Left colon (tissue), 2 donors: ENCODE measurements around the gene SPARC. TPM values are rescaled to one million over a fixed set of nuclear protein-coding genes. Genes with fewer than 3 reads are reported as not detected.
"Not testable (repeated sequence)": the region's sequence is repeated elsewhere in the genome, so short reads cannot be mapped to it uniquely, and the experiment has no call there.

Experiments
- ATAC-seq: fragments of 200-7000 bp; cut with Tn5 transposase; one replicate; pipeline ENCODE4 v1.9.1; 2020; ENCODE audit warnings: mild to moderate bottlenecking, moderate library complexity
- DNase-seq, 2 donors: peaks; one replicate each; pipeline ENCODE4 v3.0.0-alpha.2; 2020
- intact Hi-C, 2 donors: fragments of 100-400 bp; cut with DNase I in 1 of 2; cut with micrococcal nuclease in 1 of 2; formaldehyde crosslinking; loops; one replicate each; pipeline versions ENCODE4 v1.11.2 to v1.14.0; 2022; cut with DNase I, micrococcal nuclease
- total RNA-seq, 2 donors: library from RNA; stranded (reverse); fragmentation: NEBNext Ultra II Directional; extraction: Animal tissue kit (Norgen Biotek cat#: 25700); gene quantifications; one replicate each; pipeline ENCODE4 v1.2.1, GENCODE V29; 2021
- donor health status: DM: no; HTN: no; CAD: no.
- donor health status: DM: yes; HTN: yes; CAD: no.

SPARC gene
- total RNA-seq, 2 donors from 2014 or later, result 91.3 to 178 TPM

- no peak for DNase-seq
- intact Hi-C loops, result no loop called here
- peak; percentile 25 for ATAC-seq
These were observed 20.9 kb upstream of the SPARC start for GRCh38 chr5:151707567-151707966.

DNA sequence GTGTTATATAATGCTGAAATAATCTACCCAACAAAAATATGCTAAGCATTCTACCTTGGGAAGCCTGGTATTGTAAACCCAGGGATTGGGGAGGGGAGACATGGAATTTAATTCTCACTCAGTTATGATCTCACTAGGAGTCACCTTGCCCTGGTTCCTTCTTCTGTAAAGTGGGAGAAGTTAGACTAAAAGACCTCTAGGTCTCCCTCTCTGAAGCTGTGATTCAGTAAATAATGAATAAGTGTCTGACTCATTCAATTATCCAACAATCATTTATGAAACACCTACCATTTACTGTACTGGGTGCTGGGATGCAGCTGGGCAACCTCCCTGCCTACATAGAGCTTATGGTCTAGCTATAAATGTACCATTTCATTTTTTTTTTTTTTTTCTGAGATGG, 20.2 kb upstream of the SPARC start:
- intact Hi-C loops, result no loop called here
- ATAC-seq (peak; percentile 15), DNase-seq (no peak)

- intact Hi-C loops, result no loop called here
- ATAC-seq, result no peak
- DNase-seq, result no peak
These were observed 17.1 kb upstream of the SPARC start for GRCh38 chr5:151703780-151704179.

GRCh38 chr5:151703227-151703626, 16.5 kb upstream of the SPARC start:
- ATAC-seq (no peak), DNase-seq (no peak)
- intact Hi-C loops, result no loop called here

DNA sequence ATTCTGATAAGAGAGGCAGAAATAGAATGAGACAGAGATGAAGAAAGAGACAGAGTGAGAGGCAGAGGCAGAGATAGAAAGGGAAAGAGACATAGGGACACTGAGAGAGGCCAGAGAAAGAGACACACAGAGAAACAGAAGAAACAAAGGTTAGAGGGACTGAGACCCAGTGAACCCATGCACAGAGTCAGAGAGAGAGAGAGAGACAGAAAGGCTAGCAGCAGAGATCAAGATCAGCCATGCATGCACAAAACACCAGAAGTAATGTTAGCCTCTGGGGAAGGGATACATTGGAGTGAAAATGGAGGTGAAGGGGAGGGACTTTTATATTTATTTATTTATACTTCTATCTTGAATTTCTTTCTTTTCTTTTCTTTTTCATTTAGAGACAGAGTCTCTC, 14.1 kb upstream of the SPARC start:
- DNase-seq, result no peak
- ATAC-seq, result no peak
- intact Hi-C loops, result no loop called here

- no peak for ATAC-seq
- intact Hi-C loops, result no loop called here
- no peak for DNase-seq
These were observed 13.6 kb upstream of the SPARC start for GRCh38 chr5:151700296-151700695.

GRCh38 chr5:151699071-151699901, 12.6 kb upstream of the SPARC start:
- DNase-seq (peak; percentile 39 to 48), ATAC-seq (peak; percentile 34)
- intact Hi-C loops, result no loop called here

DNA sequence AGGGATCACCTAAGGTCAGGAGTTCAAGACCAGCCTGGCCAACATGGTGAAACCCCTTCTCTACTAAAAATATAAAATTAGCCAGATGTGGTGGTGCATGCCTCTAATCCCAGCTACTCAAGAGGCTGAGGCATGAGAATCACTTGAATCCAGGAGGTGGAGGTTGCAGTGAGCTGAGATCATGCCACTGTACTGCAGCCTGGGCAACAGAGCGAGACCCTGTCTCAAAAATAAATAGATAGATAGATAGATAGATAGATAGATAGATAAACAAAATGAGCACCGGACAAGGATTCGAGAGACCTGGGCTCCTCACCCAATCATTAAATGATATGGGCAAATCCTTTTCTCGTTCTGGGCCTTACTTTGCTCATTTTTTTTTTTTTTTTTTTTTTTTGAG, 11.4 kb upstream of the SPARC start:
- DNase-seq, intact Hi-C loops, ATAC-seq: not testable (repeated sequence)

DNA sequence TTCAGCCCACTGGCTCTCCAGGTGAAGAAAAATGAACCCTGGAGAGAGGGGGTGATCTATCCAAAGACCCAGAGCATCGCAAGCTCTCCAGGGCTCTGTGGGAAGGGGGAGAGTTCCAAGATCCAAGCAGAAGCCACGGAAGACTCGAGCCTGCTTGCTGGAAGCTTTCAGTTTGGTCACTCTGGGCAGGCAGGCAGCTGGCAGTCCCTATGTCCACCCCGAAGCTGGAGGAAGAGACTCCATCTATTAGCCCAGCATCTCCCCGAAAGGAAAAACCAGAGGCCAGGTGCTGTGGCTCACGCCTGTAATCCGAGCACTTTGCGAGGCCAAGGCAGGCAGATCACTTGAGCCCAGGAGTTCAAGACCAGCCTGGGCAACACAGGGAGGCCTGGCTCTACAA, 10.7 kb upstream of the SPARC start:
- ATAC-seq (no peak), DNase-seq (no peak)
- intact Hi-C loops, result no loop called here

DNA sequence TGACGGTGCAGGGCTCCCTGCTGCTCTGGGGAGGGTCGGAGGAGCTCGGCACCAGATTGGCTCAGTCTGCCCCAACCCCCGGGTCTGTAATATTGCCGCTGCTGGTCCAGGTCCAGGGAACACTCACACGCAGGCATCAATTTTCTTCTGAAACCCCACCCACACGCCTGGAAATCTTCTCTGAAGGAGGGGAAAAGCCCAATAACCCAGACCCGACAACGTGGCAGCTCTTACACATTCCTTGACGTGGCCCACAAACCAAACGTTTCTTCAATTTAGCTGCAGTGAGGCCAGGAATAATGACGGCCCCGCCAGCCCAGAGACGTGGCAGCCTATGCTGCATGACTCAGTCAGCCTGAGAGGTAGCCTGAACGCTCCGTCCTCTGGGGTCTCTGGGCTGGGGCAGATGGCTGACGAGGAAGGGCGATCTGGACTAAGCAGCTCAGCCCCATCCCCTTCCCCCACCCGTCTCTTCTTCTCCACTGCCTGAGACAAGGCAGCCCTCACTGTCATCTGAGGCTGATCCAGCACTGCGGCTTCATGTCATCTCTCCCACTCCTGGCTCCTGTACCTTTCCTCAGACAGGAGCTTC, 9.9 kb upstream of the SPARC start:
- ATAC-seq (no peak), DNase-seq (peak; percentile 25 to 42)
- intact Hi-C loops, result no loop called here

GRCh38 chr5:151695464-151695863, 8.7 kb upstream of the SPARC start:
- intact Hi-C loops, result no loop called here
- no peak for ATAC-seq
- no peak for DNase-seq

DNA sequence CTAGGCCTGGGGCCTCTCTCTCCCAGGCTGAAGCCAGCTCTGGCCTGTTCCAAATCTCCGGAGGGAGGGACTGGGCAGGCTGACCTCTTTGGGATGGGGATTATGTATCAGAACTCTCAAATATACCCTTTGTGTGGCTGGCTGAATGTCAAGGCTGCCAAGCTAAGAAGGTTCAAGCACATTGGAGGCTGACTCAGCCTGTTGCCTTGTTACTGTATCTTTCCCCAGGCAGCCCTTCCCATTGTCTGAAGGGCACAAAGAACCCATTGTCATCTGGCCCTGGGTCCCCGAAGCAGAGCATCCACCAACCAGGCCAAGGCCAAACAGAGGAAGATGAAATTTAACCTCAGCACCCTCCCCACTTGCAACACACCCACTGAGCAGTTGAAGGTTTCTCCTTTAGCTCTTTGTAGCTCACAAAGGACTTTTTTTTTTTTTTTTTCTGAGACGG, 7.3 kb upstream of the SPARC start:
- intact Hi-C loops, result no loop called here
- no peak for ATAC-seq
- DNase-seq, result no peak

- DNase-seq (no peak), ATAC-seq (no peak)
- intact Hi-C loops, result no loop called here
These were observed 5.6 kb upstream of the SPARC start for GRCh38 chr5:151692312-151692711.

GRCh38 chr5:151691706-151692105, 5.0 kb upstream of the SPARC start:
- intact Hi-C loops, result no loop called here
- ATAC-seq (no peak), DNase-seq (no peak)

- ATAC-seq, intact Hi-C loops, DNase-seq: not testable (repeated sequence)
These were observed 2.9 kb upstream of the SPARC start for GRCh38 chr5:151689591-151689990.

DNA sequence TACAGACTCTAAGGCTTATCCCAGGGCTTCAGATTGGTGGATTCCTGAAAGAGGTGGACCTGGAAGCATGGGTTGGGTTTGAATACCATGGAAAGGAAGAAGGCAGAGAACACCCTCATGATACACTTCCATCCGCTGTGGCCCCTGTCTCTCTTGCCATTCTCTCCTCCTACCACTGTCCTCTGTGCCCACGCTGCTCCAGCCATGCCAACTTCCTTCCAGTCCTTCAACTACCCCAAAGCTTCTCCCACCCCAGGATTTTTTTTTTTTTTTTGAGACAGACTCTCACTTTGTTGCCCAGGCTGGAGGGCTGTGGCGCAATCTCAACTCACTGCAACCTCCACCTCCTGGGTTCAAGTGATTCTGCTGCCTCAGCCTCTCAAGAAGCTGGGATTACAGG, 1.7 kb upstream of the SPARC start:
- DNase-seq (no peak), ATAC-seq (no peak)
- intact Hi-C loops, result no loop called here

- DNase-seq (no peak), ATAC-seq (no peak)
- intact Hi-C loops, result no loop called here
These were observed 704 bp downstream of the SPARC start for GRCh38 chr5:151685749-151686673.

GRCh38 chr5:151684690-151685361, 1.9 kb downstream of the SPARC start:
- no peak for ATAC-seq
- DNase-seq, result no peak
- intact Hi-C loops, result no loop called here

- intact Hi-C loops, result no loop called here
- no peak for DNase-seq
- no peak for ATAC-seq
These were observed 2.6 kb downstream of the SPARC start for GRCh38 chr5:151683986-151684588.
